HepG2 (cell line): ENCODE results near the gene MIA3. TPM values are rescaled to one million over a fixed set of nuclear protein-coding genes. Genes with fewer than 3 reads are reported as not detected.

Experiments used
- ATAC-seq: fragments of 200-7000 bp; cut with Tn5 transposase; 3 replicates; pipeline ENCODE4 v1.9.1; 2020; ENCODE audit warnings: mild to moderate bottlenecking, moderate library complexity
- BruUV-seq: library from RNA; stranded (reverse); fragments of 400-500 nt; replicated peaks from 2 replicates; lab custom pipeline; 2021; lab: Mats Ljungman, UMichigan
- CTCF ChIA-PET: fragments of 300-600 bp; formaldehyde crosslinking; extraction: SDS; loops from one replicate; lab custom pipeline; 2021; ENCODE audit warnings: low total read pairs, inconsistent platforms, low intra/inter-chr PET ratio; lab: Yijun Ruan, JAX
- POLR2A ChIA-PET: fragments of 350-600 bp; sonication (Branson Sonifier 250); formaldehyde crosslinking; loops from one replicate; lab custom pipeline; 2020; ENCODE audit warnings: antibody characterized with exemption, inconsistent platforms; lab: Yijun Ruan, JAX
- DNase-seq: peaks from one replicate; pipeline ENCODE4 v3.0.0-alpha.2; 2015; ENCODE audit warnings: low spot score
- FAIRE-seq: peaks from 3 replicates; lab custom pipeline; 2011; peaks lifted over from hg19 to GRCh38; lab: Jason Lieb, UNC
- H2AFZ ChIP-seq: one replicate; pipeline ENCODE4 v1.6.1; 2011; ENCODE audit warnings: low read length, inconsistent platforms
- H3K27ac ChIP-seq: fragments of 300-600 bp; 3 replicates; pipeline ENCODE4 v1.8.0; 2011; ENCODE audit warnings: mixed run types, mild to moderate bottlenecking, mixed read lengths, low read length, inconsistent platforms; ENCODE audit not compliant: insufficient read depth; ENCODE audit errors: extremely low read length
- H3K27me3 ChIP-seq, 2 experiments: fragments of 200-600 bp in 1 of 2; 2 replicates in 1 of 2; 3 replicates in 1 of 2; pipeline versions ENCODE4 v1.6.0 to v1.8.0; 2011; ENCODE audit warnings: low read length in 2 of 2, mild to moderate bottlenecking in 2 of 2, moderate library complexity in 2 of 2, inconsistent platforms in 1 of 2; ENCODE audit not compliant: insufficient read depth in 2 of 2, control insufficient read depth in 1 of 2
- H3K36me3 ChIP-seq, 2 experiments: fragments of 200-600 bp in 1 of 2; replicated peaks in 1 of 2; 2 replicates in 1 of 2; 3 replicates in 1 of 2; pipeline versions ENCODE4 v1.5.1 to v1.8.0; 2011; ENCODE audit warnings: low read length in 2 of 2, inconsistent platforms in 1 of 2; ENCODE audit not compliant: insufficient read depth in 2 of 2, control insufficient read depth in 1 of 2
- H3K4me1 ChIP-seq: 2 replicates; pipeline ENCODE4 v1.5.1; 2012; ENCODE audit warnings: low read length, inconsistent platforms; ENCODE audit not compliant: insufficient read depth
- H3K4me2 ChIP-seq: 2 replicates; pipeline ENCODE4 v1.6.0; 2011; ENCODE audit warnings: low read depth, low read length, inconsistent platforms
- H3K4me3 ChIP-seq, 3 experiments: fragments of 200-600 bp in 1 of 3; sonication (generic), shearing (Covaris generic) in 1 of 3; replicated peaks in 1 of 3; 2 replicates each; pipeline ENCODE4 v1.5.1; 2011 to 2016; ENCODE audit warnings: low read length in 3 of 3, inconsistent platforms in 2 of 3, low read depth in 2 of 3, mild to moderate bottlenecking in 2 of 3, control low read depth in 1 of 3, mixed read lengths in 1 of 3; ENCODE audit not compliant: insufficient read depth in 1 of 3
- H3K79me2 ChIP-seq: one replicate; pipeline ENCODE4 v1.6.1; 2011; ENCODE audit warnings: low read length, inconsistent platforms; ENCODE audit not compliant: insufficient read depth
- H3K9ac ChIP-seq: 2 replicates; pipeline ENCODE4 v1.6.0; 2011; ENCODE audit warnings: mild to moderate bottlenecking, low read depth, low read length, inconsistent platforms; ENCODE audit not compliant: insufficient read depth
- H3K9me3 ChIP-seq: 2 replicates; pipeline ENCODE4 v1.5.1; 2012; ENCODE audit warnings: mild to moderate bottlenecking, low read length
- H4K20me1 ChIP-seq: 2 replicates; pipeline ENCODE4 v1.6.0; 2011; ENCODE audit warnings: inconsistent platforms, mild to moderate bottlenecking, low read length, moderate library complexity; ENCODE audit not compliant: insufficient read depth
- ARNT ChIP-seq: fragments of 450-650 bp; IDR thresholded peaks from 2 replicates; pipeline ENCODE4 v1.6.1; 2017
- EZH2 ChIP-seq: conservative IDR thresholded peaks from 2 replicates; pipeline ENCODE4 v1.6.1; 2012; ENCODE audit warnings: mild to moderate bottlenecking, low read depth, low read length, moderate library complexity
- FOSL1 ChIP-seq: sonication (generic); formaldehyde crosslinking; IDR thresholded peaks from 2 replicates; pipeline ENCODE4 v1.9.0; 2021; ENCODE audit warnings: missing genetic modification reagents, borderline replicate concordance
- MAFF ChIP-seq: IDR thresholded peaks from 2 replicates; pipeline ENCODE4 v1.6.1; 2011; ENCODE audit warnings: low read depth, low read length, improper control_type of control experiment
- MAFK ChIP-seq, 2 experiments: IDR thresholded peaks in 1 of 2; conservative IDR thresholded peaks in 1 of 2; 2 replicates each; pipeline ENCODE4 v1.6.1; 2011; ENCODE audit warnings: improper control_type of control experiment in 2 of 2, low read length in 2 of 2
- NR2F6 ChIP-seq, 2 experiments: IDR thresholded peaks; 2 replicates each; pipeline ENCODE4 v1.6.1; 2016; ENCODE audit warnings: antibody characterized with exemption in 1 of 2, mild to moderate bottlenecking in 1 of 2
- SOX13 ChIP-seq, 3 experiments: fragments of 450-650 bp in 1 of 3; sonication (generic) in 1 of 3; formaldehyde crosslinking in 1 of 3; IDR thresholded peaks in 2 of 3; conservative IDR thresholded peaks in 1 of 3; 2 replicates each; pipeline versions ENCODE4 v1.5.0 to v1.6.1; 2016 to 2020; ENCODE audit warnings: antibody characterized with exemption in 1 of 3, mild to moderate bottlenecking in 1 of 3, missing compliant biosample characterization in 1 of 3, missing genetic modification reagents in 1 of 3, moderate library complexity in 1 of 3
- TCF12 ChIP-seq, 2 experiments: fragments of 450-650 bp in 1 of 2; sonication (generic) in 1 of 2; formaldehyde crosslinking in 1 of 2; IDR thresholded peaks; 2 replicates each; pipeline versions ENCODE4 v1.6.1 to v1.8.0; 2017 to 2022; ENCODE audit warnings: antibody characterized with exemption in 1 of 2, mild to moderate bottlenecking in 1 of 2, missing genetic modification reagents in 1 of 2, moderate library complexity in 1 of 2
- ZNF180 ChIP-seq: sonication (generic); formaldehyde crosslinking; IDR thresholded peaks from 2 replicates; pipeline ENCODE4 v1.4.0; 2020; ENCODE audit warnings: low read depth, missing genetic modification reagents, borderline replicate concordance
- ZNF350 ChIP-seq: sonication (generic); formaldehyde crosslinking; IDR thresholded peaks from 2 replicates; pipeline ENCODE4 v1.4.0; 2020; ENCODE audit warnings: mild to moderate bottlenecking, low read depth, missing genetic modification reagents, borderline replicate concordance
- ZNF563 ChIP-seq: sonication (generic); formaldehyde crosslinking; IDR thresholded peaks from 2 replicates; pipeline ENCODE4 v1.8.0; 2022; ENCODE audit warnings: mild to moderate bottlenecking, moderate library complexity, missing genetic modification reagents
- WGBS: methylation state at CpG from one replicate; pipeline ENCODE4 v1.1.6; 2017; ENCODE audit warnings: low lambda C conversion rate; 5-methylcytosine and 5-hydroxymethylcytosine counted together
- in situ Hi-C: cut with HindIII; loops from 2 replicates; pipeline ENCODE4 v1.10.0; 2017; ENCODE audit warnings: low pct_unique_long_range_greater_than_20kb; ENCODE audit not compliant: extremely low pct_ligation_motif_present
- intact Hi-C: fragments of 100-400 bp; cut with micrococcal nuclease; formaldehyde crosslinking; loops from one replicate; pipeline ENCODE4 v1.10.0; 2022; ENCODE audit not compliant: unreplicated experiment
- polyA plus RNA-seq, 8 experiments: library from polyadenylated mRNA; depleted of rRNA in 3 of 8; stranded (reverse) in 7 of 8; unstranded in 1 of 8; fragments of >200 nt; fragmentation: Illumina TruSeq in 4 of 8; extraction: Trizol in 4 of 8; gene quantifications; 2 replicates each; pipeline versions ENCODE4 v1.2.1 to v1.2.3, GENCODE V29; 2011 to 2016; ENCODE audit warnings: low read depth in 4 of 8, missing spikeins in 1 of 8, mixed read lengths in 1 of 8; ENCODE audit not compliant: insufficient read depth in 1 of 8
- total RNA-seq, 5 experiments: library from RNA; depleted of rRNA; stranded (reverse); fragments of >200 nt; fragmentation: Illumina TruSeq; extraction: Trizol; gene quantifications; 2 replicates each; pipeline ENCODE4 v1.2.3, GENCODE V29; 2016; ENCODE audit warnings: low read depth in 1 of 5

MIA3 gene
- total and polyA plus RNA-seq, 2 of the 13 experiments (the other 11 are each of a cell fraction or from before 2014, with no cell fraction given): 45.6 to 48.7 TPM

DNA sequence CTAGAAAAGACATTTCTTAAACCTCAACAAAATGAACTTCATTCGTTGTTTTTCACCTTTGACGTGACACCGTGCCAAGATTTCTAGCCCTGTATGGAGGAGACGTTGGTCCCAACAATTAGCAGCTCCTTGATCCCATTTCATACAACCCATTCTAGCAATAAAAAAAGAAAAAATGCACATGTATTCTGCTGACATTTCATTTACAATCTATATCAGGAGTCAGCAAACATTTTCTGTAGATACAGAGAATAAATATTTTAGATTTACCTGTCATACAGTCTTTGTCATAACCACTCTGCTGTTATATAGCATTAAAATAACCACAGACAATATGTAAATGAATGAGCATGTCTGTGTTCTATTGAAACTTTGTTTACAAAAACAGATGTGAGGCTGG lies 21.2 kb upstream of the MIA3 start:
- Histone ChIP-seq H3K9me3 (peaks cover 13% of the 10 kb centered on the region), H4K20me1 (no peaks in the 10 kb centered on the region), H2AFZ (no peak overlapping the region), H3K4me3 (no peak overlapping the region), H3K9ac (no peak overlapping the region), H3K4me2 (no peak overlapping the region), H3K4me1 (no peaks in the 10 kb centered on the region), H3K27me3 (no peaks in the 10 kb centered on the region), H3K36me3 (no peaks in the 10 kb centered on the region), H3K27ac (no peak overlapping the region), H3K79me2 (no peaks in the 10 kb centered on the region)
- DNase-seq (no peak), ATAC-seq (no peak), FAIRE-seq (no peak)
- intact Hi-C loops: no loop called here
- 14% methylated on average over 4 of the region's 4 CpGs for WGBS
- TF ChIP-seq EZH2: no peak
- no peak for TF ChIP-seq ARNT
- TF ChIP-seq ZNF350: no peak
- peak; percentile 59 for TF ChIP-seq MAFF
- TF ChIP-seq MAFK (conservative IDR thresholded peaks at IDR 0.05 in 1 of 2, IDR thresholded peaks at IDR 0.05 in 1 of 2; ENCODE audit: low read length in 2 of 2): peak in 1 of 2 experiments; percentile 62; a peak in 2 of 4 replicates
- no peak for TF ChIP-seq FOSL1 (CRISPR knock-in tag)
- no peak for TF ChIP-seq TCF12 (IDR thresholded peaks at IDR 0.05)
- TF ChIP-seq TCF12 (CRISPR knock-in tag; IDR thresholded peaks at IDR 0.05): no peak
- no TSS peak for BruUV-seq
- in situ Hi-C loops: no loop called here
- ChIA-PET POLR2A (no interaction called here), CTCF (no interaction called here)

DNA sequence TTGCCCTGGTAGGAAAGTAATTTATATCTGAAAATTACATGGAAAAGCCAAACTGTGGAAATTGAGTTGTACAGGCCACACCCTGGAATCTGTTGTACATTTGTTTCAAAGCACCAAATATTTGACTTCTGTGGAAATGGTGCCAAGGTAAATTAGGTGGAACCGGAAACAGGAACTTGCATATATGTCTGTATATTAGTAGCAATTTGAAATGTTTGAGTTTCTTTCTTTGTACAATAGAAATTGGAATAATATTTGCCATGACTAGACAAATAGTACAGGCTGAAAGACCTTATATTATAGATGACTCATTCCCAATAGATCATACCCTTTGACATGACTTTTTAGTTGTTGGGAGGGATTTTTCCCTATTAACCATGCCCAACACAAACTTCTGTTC lies 17.6 kb upstream of the MIA3 start:
- DNase-seq (peak; percentile 27), ATAC-seq (no peak), FAIRE-seq (no peak)
- POLR2A ChIA-PET: no interaction called here
- no peak overlapping the region for H3K9ac ChIP-seq
- no peak overlapping the region for H3K4me3 ChIP-seq
- TF ChIP-seq ZNF563 (CRISPR knock-in tag) (no peak), SOX13 (IDR thresholded peaks at IDR 0.05) (no peak), SOX13 (CRISPR knock-in tag; conservative IDR thresholded peaks at IDR 0.05 in 1 of 2, IDR thresholded peaks at IDR 0.05 in 1 of 2) (peak in 1 of 2 experiments; percentile 24; a peak in 1 of 4 replicates), ZNF180 (CRISPR knock-in tag) (no peak), NR2F6 (IDR thresholded peaks at IDR 0.05) (peak; percentile 29; the same call in 1 of the 2 replicates), NR2F6 (CRISPR knock-in tag; IDR thresholded peaks at IDR 0.05) (no peak)
- H3K4me2 ChIP-seq: no peak overlapping the region
- CTCF ChIA-PET: no interaction called here
- intact Hi-C loops (no loop called here), in situ Hi-C loops (no loop called here)
- no TSS peak for BruUV-seq
- H3K27ac ChIP-seq: no peak overlapping the region
- WGBS: 16% methylated on average over 1 of the region's 1 CpG
- no peaks in the 10 kb centered on the region for H3K27me3 ChIP-seq
- H4K20me1 ChIP-seq: no peaks in the 10 kb centered on the region
- no peaks in the 10 kb centered on the region for H3K4me1 ChIP-seq
- peaks cover 4% of the 10 kb centered on the region; the same call in 1 of the 2 replicates for H3K9me3 ChIP-seq
- no peak overlapping the region for H2AFZ ChIP-seq
- no peaks in the 10 kb centered on the region for H3K36me3 ChIP-seq
- no peaks in the 10 kb centered on the region for H3K79me2 ChIP-seq
